KBM-7 (cell line): ENCODE data around the gene HM13.
A peak's percentile ranks its signal among the peaks of the same experiment; 100 is the strongest.
"Not testable (repeated sequence)": the region's sequence is repeated elsewhere in the genome, so short reads cannot be mapped to it uniquely, and the experiment has no call there.

ENCODE experiments used
- DNase-seq: peaks from one replicate; pipeline ENCODE4 v3.0.0-alpha.2; 2015
- in situ Hi-C: fragments of 300-500 bp; cut with MboI; formaldehyde crosslinking; loops from 2 replicates; pipeline ENCODE4 v1.14.3; 2020; ENCODE audit warnings: low sequenced_read_pairs, low pct_unique_long_range_greater_than_20kb, mixed read lengths

HM13 gene

GRCh38 chr20:31597481-31597855, 83.2 kb downstream of the HM13 start:
- DNase-seq: no peak
- in situ Hi-C loops: no loop called here

- DNase-seq: no peak
- in situ Hi-C loops: no loop called here
These were observed 88.2 kb downstream of the HM13 start for GRCh38 chr20:31602431-31602778.

- in situ Hi-C loops: no loop called here
- DNase-seq: peak; percentile 64
These were observed 88.7 kb downstream of the HM13 start for GRCh38 chr20:31602779-31603441.

GRCh38 chr20:31603822-31604566, 89.8 kb downstream of the HM13 start:
- in situ Hi-C loops: no loop called here
- peak; percentile 93 for DNase-seq

GRCh38 chr20:31604567-31605030, 90.4 kb downstream of the HM13 start:
- no peak for DNase-seq
- in situ Hi-C loops: no loop called here

- peak; percentile 96 for DNase-seq
- in situ Hi-C loops: no loop called here
These were observed 91.0 kb downstream of the HM13 start, which contains the start of gene ID1 for GRCh38 chr20:31605031-31605901. TSS of gene ID1 (plus strand) at chr20:31605289. CDS start at chr20:31605388, 99 bp downstream.

GRCh38 chr20:31605902-31606803, 91.9 kb downstream of the HM13 start:
- in situ Hi-C loops: no loop called here

GRCh38 chr20:31606804-31607639, 92.8 kb downstream of the HM13 start:
- peak; percentile 64 for DNase-seq
- in situ Hi-C loops: no loop called here

More at GRCh38 chr20:31605902-31606803, 91.9 kb downstream of the HM13 start:
- peak; percentile 41 for DNase-seq

GRCh38 chr20:31607640-31608250, 93.5 kb downstream of the HM13 start:
- DNase-seq: no peak
- in situ Hi-C loops: no loop called here

GRCh38 chr20:31608251-31608945, 94.2 kb downstream of the HM13 start:
- DNase-seq: peak; percentile 57
- in situ Hi-C loops: no loop called here

- not testable (repeated sequence) for DNase-seq
- in situ Hi-C loops: loop anchor here (10.0 kb wide), 1 partner anchor 47 kb away; no protein-coding TSS in a partner anchor
These were observed 98.0 kb downstream of the HM13 start for GRCh38 chr20:31612271-31612640.

- no peak for DNase-seq
- in situ Hi-C loops: loop anchor here (10.0 kb wide), 1 partner anchor 51 kb away; no protein-coding TSS in a partner anchor
These were observed 101.2 kb downstream of the HM13 start for GRCh38 chr20:31615416-31615815.

- in situ Hi-C loops: loop anchor here (10.0 kb wide), 1 partner anchor 53 kb away; no protein-coding TSS in a partner anchor
These were observed 103.3 kb downstream of the HM13 start for GRCh38 chr20:31617432-31618104.

More at GRCh38 chr20:31617432-31618104, 103.3 kb downstream of the HM13 start:
- DNase-seq: peak; percentile 54
